Peyer's patch (tissue), 4 donors: ENCODE measurements around the gene RPL31. TPM values are rescaled to one million over a fixed set of nuclear protein-coding genes. Genes with fewer than 3 reads are reported as not detected.
A peak's percentile ranks its signal among the peaks of the same experiment; 100 is the strongest.

Experiments
- DNase-seq, 3 donors: peaks; one replicate each; pipeline ENCODE4 v3.0.0-alpha.2; 2017 to 2019
- H3K27ac ChIP-seq, 4 donors: fragments of 200-600 bp; sonication (generic); one replicate each; pipeline ENCODE4 v1.5.1; 2016 to 2019
- H3K27me3 ChIP-seq, 2 donors: fragments of 200-600 bp; sonication (generic); one replicate each; pipeline ENCODE4 v1.5.1; 2019
- H3K36me3 ChIP-seq, 3 donors: fragments of 200-600 bp; sonication (generic); one replicate each; pipeline ENCODE4 v1.5.1; 2016 to 2019
- H3K4me1 ChIP-seq, 4 donors: fragments of 200-600 bp; sonication (generic); one replicate each; pipeline ENCODE4 v1.5.1; 2016 to 2019
- H3K4me3 ChIP-seq, 4 donors: fragments of 200-600 bp; sonication (generic); 1 replicate in 3 of 4; 2 replicates in 1 of 4; pipeline ENCODE4 v1.5.1; 2016 to 2019; ENCODE audit warnings: mild to moderate bottlenecking in 1 of 4
- H3K9me3 ChIP-seq, 4 donors: fragments of 200-600 bp; sonication (generic); one replicate each; pipeline ENCODE4 v1.5.1; 2016 to 2019; ENCODE audit warnings: mild to moderate bottlenecking in 1 of 4
- CTCF ChIP-seq, 6 experiments: fragments of 450-650 bp in 4 of 6; fragments of 200-600 bp in 2 of 6; sonication (generic) in 1 of 6; IDR thresholded peaks; one replicate each; pipeline ENCODE4 v1.5.1; 2017 to 2019; ENCODE audit warnings: antibody characterized with exemption in 6 of 6, mild to moderate bottlenecking in 3 of 6, moderate library complexity in 1 of 6
- POLR2A ChIP-seq, 2 donors: fragments of 450-650 bp; IDR thresholded peaks; one replicate each; pipeline ENCODE4 v1.5.1; 2017; ENCODE audit warnings: antibody characterized with exemption in 2 of 2, mild to moderate bottlenecking in 2 of 2, moderate library complexity in 2 of 2
- total RNA-seq, 4 donors: library from RNA; depleted of rRNA; stranded (reverse); fragments of >200 nt; gene quantifications; one replicate each; pipeline ENCODE4 v1.1.0, GENCODE V29; 2016

RPL31 gene
- total RNA-seq, 4 donors from 2014 or later, result 308 to 1,394 (median 568) TPM

- no peaks in the 10 kb centered on the region for H3K36me3 ChIP-seq
- no peaks in the 10 kb centered on the region for H3K27me3 ChIP-seq
- H3K4me3 ChIP-seq, result no peak overlapping the region
- H3K9me3 ChIP-seq, result no peaks in the 10 kb centered on the region
- no peaks in the 10 kb centered on the region for H3K4me1 ChIP-seq
- DNase-seq, result peak in 1 of 3 donors; percentile 13
- TF ChIP-seq CTCF (IDR thresholded peaks at IDR 0.05), result no peak
- no peak overlapping the region for H3K27ac ChIP-seq
Observed at GRCh38 chr2:100963026-100963375, 39.1 kb upstream of the RPL31 start.

GRCh38 chr2:100964222-100964621 lies 37.9 kb upstream of the RPL31 start:
- peak in 1 of 3 donors; percentile 9 for DNase-seq
- Histone ChIP-seq H3K27me3 (no peaks in the 10 kb centered on the region), H3K36me3 (peaks cover 0 to 8% (median 0%) of the 10 kb centered on the region in 3 donors), H3K4me3 (no peak overlapping the region), H3K27ac (no peak overlapping the region), H3K4me1 (no peaks in the 10 kb centered on the region), H3K9me3 (no peaks in the 10 kb centered on the region)
- no peak for TF ChIP-seq POLR2A (IDR thresholded peaks at IDR 0.05)
- TF ChIP-seq CTCF (IDR thresholded peaks at IDR 0.05), result no peak

- H3K27ac ChIP-seq, result no peak overlapping the region
- H3K4me3 ChIP-seq, result no peak overlapping the region
- TF ChIP-seq POLR2A (IDR thresholded peaks at IDR 0.05) (no peak), CTCF (IDR thresholded peaks at IDR 0.05) (no peak)
- no peaks in the 10 kb centered on the region for H3K4me1 ChIP-seq
- peaks cover 0 to 13% (median 0%) of the 10 kb centered on the region in 3 donors for H3K36me3 ChIP-seq
- H3K9me3 ChIP-seq, result no peaks in the 10 kb centered on the region
- H3K27me3 ChIP-seq, result no peaks in the 10 kb centered on the region
- peak in 1 of 3 donors; percentile 2 for DNase-seq
Observed at GRCh38 chr2:100964681-100965169, 37.4 kb upstream of the RPL31 start.

- no peaks in the 10 kb centered on the region for H3K9me3 ChIP-seq
- peaks cover 0 to 20% (median 0%) of the 10 kb centered on the region in 3 donors for H3K36me3 ChIP-seq
- TF ChIP-seq CTCF (IDR thresholded peaks at IDR 0.05), result no peak
- TF ChIP-seq POLR2A (IDR thresholded peaks at IDR 0.05), result no peak
- H3K27me3 ChIP-seq, result no peaks in the 10 kb centered on the region
- no peaks in the 10 kb centered on the region for H3K4me1 ChIP-seq
- H3K4me3 ChIP-seq, result no peak overlapping the region
- peak in 1 of 3 donors; percentile 25 for DNase-seq
- H3K27ac ChIP-seq, result no peak overlapping the region
Observed at GRCh38 chr2:100965596-100965995, 36.5 kb upstream of the RPL31 start.

- Histone ChIP-seq H3K27me3 (no peaks in the 10 kb centered on the region), H3K4me1 (no peaks in the 10 kb centered on the region), H3K4me3 (no peak overlapping the region), H3K9me3 (no peaks in the 10 kb centered on the region), H3K36me3 (peaks cover 0 to 31% (median 0%) of the 10 kb centered on the region in 3 donors), H3K27ac (no peak overlapping the region)
- no peak for TF ChIP-seq CTCF (IDR thresholded peaks at IDR 0.05)
- TF ChIP-seq POLR2A (IDR thresholded peaks at IDR 0.05), result no peak
- DNase-seq, result peak in 1 of 3 donors; percentile 18
Observed at GRCh38 chr2:100967716-100968115, 34.4 kb upstream of the RPL31 start.
